Left lung (tissue), 10 donors: ENCODE results near the gene ACSL4. TPM values are rescaled to one million over a fixed set of nuclear protein-coding genes. Genes with fewer than 3 reads are reported as not detected.
"Not testable (repeated sequence)": the region's sequence is repeated elsewhere in the genome, so short reads cannot be mapped to it uniquely, and the experiment has no call there.

ENCODE experiments used
- ATAC-seq: fragments of 200-7000 bp; cut with Tn5 transposase; one replicate; pipeline ENCODE4 v1.9.1; 2020; ENCODE audit warnings: moderate library complexity
- DNase-seq, 4 donors: peaks; one replicate each; pipeline ENCODE4 v3.0.0-alpha.2; 2013 to 2020
- H3K27ac ChIP-seq, 2 donors: fragments of 200-600 bp; sonication (generic) in 1 of 2; one replicate each; pipeline versions ENCODE4 v1.5.0 to v1.8.0; 2020 to 2021
- H3K27me3 ChIP-seq, 2 donors: fragments of 200-600 bp; sonication (generic) in 1 of 2; one replicate each; pipeline versions ENCODE4 v1.5.0 to v1.8.0; 2020 to 2021
- H3K36me3 ChIP-seq, 2 donors: fragments of 200-600 bp; sonication (generic) in 1 of 2; one replicate each; pipeline versions ENCODE4 v1.5.0 to v1.8.0; 2020 to 2021
- H3K4me1 ChIP-seq, 2 donors: fragments of 200-600 bp; one replicate each; pipeline ENCODE4 v1.8.0; 2021
- H3K4me3 ChIP-seq, 2 donors: fragments of 200-600 bp; sonication (generic) in 1 of 2; one replicate each; pipeline versions ENCODE4 v1.5.0 to v1.8.0; 2020 to 2021; ENCODE audit warnings: mild to moderate bottlenecking in 1 of 2
- H3K9me3 ChIP-seq, 2 donors: fragments of 200-600 bp; sonication (generic) in 1 of 2; one replicate each; pipeline versions ENCODE4 v1.5.0 to v1.8.0; 2020 to 2021
- CTCF ChIP-seq, 2 donors: fragments of 200-600 bp; sonication (generic) in 1 of 2; IDR thresholded peaks; one replicate each; pipeline versions ENCODE4 v1.5.0 to v1.8.0; 2021; ENCODE audit warnings: antibody characterized with exemption in 2 of 2
- intact Hi-C, 2 donors: fragments of 100-400 bp; cut with DNase I; formaldehyde crosslinking; loops; one replicate each; pipeline versions ENCODE4 v1.11.2 to v1.14.2; 2022
- polyA plus RNA-seq, 6 donors: library from polyadenylated mRNA; unstranded; fragments of 120-200 nt; gene quantifications; one replicate each; pipeline ENCODE4 v1.2.1, GENCODE V29; 2013; ENCODE audit not compliant: insufficient read length in 6 of 6
- total RNA-seq, 2 donors: library from RNA; stranded (reverse); fragmentation: NEBNext Ultra II Directional; extraction: Animal tissue kit (Norgen Biotek cat#: 25700); gene quantifications; one replicate each; pipeline ENCODE4 v1.2.1, GENCODE V29; 2021
- donor health status: DM: no; HTN: yes; CAD: no.
- donor health status: DM: no; HTN: no; CAD: no.

Gene ACSL4
- total and polyA plus RNA-seq, 8 donors = 13.2 to 93.9 (median 15.4) TPM

GRCh38 chrX:109685656-109686078 lies 47.4 kb downstream of the ACSL4 start:
- H3K9me3 ChIP-seq = no peaks in the 10 kb centered on the region
- DNase-seq (no peak), ATAC-seq (no peak)
- no peak overlapping the region for H3K27ac ChIP-seq
- H3K27me3 ChIP-seq = no peaks in the 10 kb centered on the region
- intact Hi-C loops = no loop called here
- H3K4me1 ChIP-seq = no peaks in the 10 kb centered on the region
- no peak overlapping the region for H3K4me3 ChIP-seq
- no peak for TF ChIP-seq CTCF (IDR thresholded peaks at IDR 0.05)
- peaks cover 0 to 3% of the 10 kb centered on the region in 2 donors for H3K36me3 ChIP-seq

GRCh38 chrX:109684136-109684535 lies 48.9 kb downstream of the ACSL4 start:
- intact Hi-C loops = no loop called here
- no peak for TF ChIP-seq CTCF (IDR thresholded peaks at IDR 0.05)
- H3K27ac ChIP-seq = no peak overlapping the region
- DNase-seq (no peak), ATAC-seq (peak; percentile 47)
- no peak overlapping the region for H3K4me3 ChIP-seq
- no peaks in the 10 kb centered on the region for H3K27me3 ChIP-seq
- no peaks in the 10 kb centered on the region for H3K4me1 ChIP-seq
- H3K9me3 ChIP-seq = no peaks in the 10 kb centered on the region
- peaks cover 0 to 15% of the 10 kb centered on the region in 2 donors for H3K36me3 ChIP-seq

- H3K9me3 ChIP-seq = no peaks in the 10 kb centered on the region
- TF ChIP-seq CTCF (IDR thresholded peaks at IDR 0.05) = no peak
- H3K36me3 ChIP-seq = peaks cover 0 to 33% of the 10 kb centered on the region in 2 donors
- H3K4me3 ChIP-seq = no peak overlapping the region
- ATAC-seq = no peak
- H3K27ac ChIP-seq = no peak overlapping the region
- no peaks in the 10 kb centered on the region for H3K4me1 ChIP-seq
- no peak for DNase-seq
- intact Hi-C loops = no loop called here
- H3K27me3 ChIP-seq = no peaks in the 10 kb centered on the region
These were observed 51.5 kb downstream of the ACSL4 start for GRCh38 chrX:109681475-109682081.

- intact Hi-C loops = no loop called here
- no peak for TF ChIP-seq CTCF (IDR thresholded peaks at IDR 0.05)
- H3K27me3 ChIP-seq = no peaks in the 10 kb centered on the region
- no peak for ATAC-seq
- H3K9me3 ChIP-seq = no peaks in the 10 kb centered on the region
- H3K27ac ChIP-seq = no peak overlapping the region
- peaks cover 0 to 50% of the 10 kb centered on the region in 2 donors for H3K36me3 ChIP-seq
- H3K4me1 ChIP-seq = no peaks in the 10 kb centered on the region
- no peak overlapping the region for H3K4me3 ChIP-seq
- DNase-seq = no peak
These were observed 53.2 kb downstream of the ACSL4 start for GRCh38 chrX:109679820-109680219.

GRCh38 chrX:109672239-109672638 lies 60.8 kb downstream of the ACSL4 start:
- no peak for TF ChIP-seq CTCF (IDR thresholded peaks at IDR 0.05)

GRCh38 chrX:109671170-109671569 lies 61.9 kb downstream of the ACSL4 start:
- H3K4me3 ChIP-seq, H3K4me1 ChIP-seq, DNase-seq, intact Hi-C loops, H3K27me3 ChIP-seq, H3K27ac ChIP-seq, ATAC-seq, H3K9me3 ChIP-seq: not testable (repeated sequence)
- H3K36me3 ChIP-seq = peaks cover 0 to 66% of the 10 kb centered on the region in 2 donors

More at GRCh38 chrX:109672239-109672638, 60.8 kb downstream of the ACSL4 start:
- Histone ChIP-seq H3K27me3 (peaks cover 0 to 5% of the 10 kb centered on the region in 2 donors), H3K36me3 (peaks cover 0 to 67% of the 10 kb centered on the region in 2 donors), H3K4me1 (no peaks in the 10 kb centered on the region), H3K4me3 (no peak overlapping the region), H3K27ac (no peak overlapping the region), H3K9me3 (no peaks in the 10 kb centered on the region)
- DNase-seq (no peak), ATAC-seq (no peak)
- intact Hi-C loops = no loop called here
